Coronary artery (tissue), 2 donors: ENCODE results near the gene SCGB1A1.

Experiments used
- DNase-seq: peaks from one replicate; pipeline ENCODE4 v3.0.0-alpha.2; 2017; ENCODE audit warnings: low spot score
- H3K27ac ChIP-seq, 2 donors: fragments of 200-600 bp; sonication (generic); one replicate each; pipeline ENCODE4 v1.5.1; 2016 to 2019
- H3K4me3 ChIP-seq: fragments of 200-600 bp; sonication (generic); 2 replicates; pipeline ENCODE4 v1.5.1; 2016; ENCODE audit warnings: mild to moderate bottlenecking, moderate library complexity
- TF ChIP-seq, protein P1 (sequence below): fragments of 200-600 bp; sonication (generic); IDR thresholded peaks from one replicate; pipeline ENCODE4 v1.5.1; 2019; ENCODE audit warnings: antibody characterized with exemption

The SCGB1A1 gene

DNA sequence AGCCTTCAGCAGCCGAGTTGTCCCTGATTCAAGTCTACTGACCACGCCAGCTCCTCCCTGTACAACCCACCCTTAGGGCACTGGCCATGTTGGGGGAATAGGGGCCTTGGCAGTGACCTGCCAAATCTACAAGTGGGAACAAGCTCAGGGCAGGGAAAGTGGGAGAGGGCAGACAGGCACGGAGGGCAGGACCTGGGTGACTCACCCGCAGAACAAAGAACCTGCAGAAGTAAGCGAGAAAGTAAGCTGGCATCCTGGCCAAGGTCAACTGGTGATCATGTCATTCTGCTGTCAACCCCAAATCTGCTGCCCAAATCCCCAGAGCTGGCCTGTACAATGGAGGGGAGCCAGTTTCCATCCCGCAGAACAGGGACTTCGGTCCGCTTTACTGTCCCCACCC, 7.9 kb upstream of the SCGB1A1 start:
- no peak for DNase-seq
- TF ChIP-seq, protein P1, sequence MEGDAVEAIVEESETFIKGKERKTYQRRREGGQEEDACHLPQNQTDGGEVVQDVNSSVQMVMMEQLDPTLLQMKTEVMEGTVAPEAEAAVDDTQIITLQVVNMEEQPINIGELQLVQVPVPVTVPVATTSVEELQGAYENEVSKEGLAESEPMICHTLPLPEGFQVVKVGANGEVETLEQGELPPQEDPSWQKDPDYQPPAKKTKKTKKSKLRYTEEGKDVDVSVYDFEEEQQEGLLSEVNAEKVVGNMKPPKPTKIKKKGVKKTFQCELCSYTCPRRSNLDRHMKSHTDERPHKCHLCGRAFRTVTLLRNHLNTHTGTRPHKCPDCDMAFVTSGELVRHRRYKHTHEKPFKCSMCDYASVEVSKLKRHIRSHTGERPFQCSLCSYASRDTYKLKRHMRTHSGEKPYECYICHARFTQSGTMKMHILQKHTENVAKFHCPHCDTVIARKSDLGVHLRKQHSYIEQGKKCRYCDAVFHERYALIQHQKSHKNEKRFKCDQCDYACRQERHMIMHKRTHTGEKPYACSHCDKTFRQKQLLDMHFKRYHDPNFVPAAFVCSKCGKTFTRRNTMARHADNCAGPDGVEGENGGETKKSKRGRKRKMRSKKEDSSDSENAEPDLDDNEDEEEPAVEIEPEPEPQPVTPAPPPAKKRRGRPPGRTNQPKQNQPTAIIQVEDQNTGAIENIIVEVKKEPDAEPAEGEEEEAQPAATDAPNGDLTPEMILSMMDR, result no peak
- Histone ChIP-seq H3K27ac (no peak overlapping the region), H3K4me3 (no peak overlapping the region)

GRCh38 chr11:62411524-62411923, 7.3 kb upstream of the SCGB1A1 start:
- DNase-seq, result no peak
- Histone ChIP-seq H3K4me3 (no peak overlapping the region), H3K27ac (no peak overlapping the region)
- TF ChIP-seq, protein P1, result no peak

DNA sequence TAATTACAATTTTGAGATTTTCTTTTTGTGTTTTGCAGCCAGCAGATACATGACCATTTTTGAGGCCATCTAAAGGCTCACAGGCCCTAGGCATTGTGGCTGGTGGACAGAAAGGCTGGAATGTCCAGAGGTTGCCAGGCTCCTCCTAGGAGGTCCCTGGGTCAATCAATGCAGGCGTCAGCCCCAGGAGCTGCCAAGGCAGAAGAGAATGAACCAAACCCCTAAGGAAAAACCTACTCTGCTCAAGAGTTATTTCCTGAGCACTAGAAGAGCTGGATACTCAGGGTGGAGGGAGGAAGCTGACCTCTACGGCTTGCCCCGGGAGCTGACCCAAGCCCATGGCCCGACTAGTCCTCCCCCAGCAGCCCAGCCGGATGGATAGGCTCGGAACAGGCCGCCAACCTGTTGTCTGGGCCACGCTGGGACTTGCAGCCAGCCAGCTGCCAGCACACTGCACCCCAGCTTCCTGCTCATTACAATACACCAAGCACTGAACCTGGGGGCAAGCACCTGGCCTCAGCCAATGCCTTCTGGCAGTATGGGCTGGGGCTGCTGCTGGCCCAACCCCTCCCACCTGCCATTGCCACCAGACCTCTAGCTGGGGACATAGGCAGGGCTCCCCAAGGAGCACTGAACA, 5.7 kb upstream of the SCGB1A1 start:
- no peak overlapping the region for H3K4me3 ChIP-seq
- TF ChIP-seq, protein P1, result no peak
- no peak overlapping the region for H3K27ac ChIP-seq
- DNase-seq, result no peak

DNA sequence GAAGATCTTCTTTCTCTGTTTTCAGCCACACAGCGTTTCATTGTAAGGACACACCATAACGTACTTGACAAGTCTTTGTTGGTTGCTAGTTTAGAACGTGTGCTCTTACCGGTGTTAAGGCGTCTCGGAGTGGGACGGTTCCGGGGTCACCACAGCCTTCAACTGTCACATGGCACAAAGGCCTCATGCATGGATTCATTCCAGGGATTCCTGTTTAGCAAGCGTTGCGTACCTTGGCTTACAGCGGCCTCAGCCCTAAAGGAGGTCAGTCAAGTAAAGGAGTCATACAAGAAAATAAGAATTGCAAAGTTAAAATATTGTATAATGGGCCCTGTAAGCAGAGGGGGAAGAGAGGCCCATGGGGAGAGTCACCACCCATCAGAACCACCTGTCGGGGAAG, 2.2 kb upstream of the SCGB1A1 start:
- TF ChIP-seq, protein P1, result no peak

DNA sequence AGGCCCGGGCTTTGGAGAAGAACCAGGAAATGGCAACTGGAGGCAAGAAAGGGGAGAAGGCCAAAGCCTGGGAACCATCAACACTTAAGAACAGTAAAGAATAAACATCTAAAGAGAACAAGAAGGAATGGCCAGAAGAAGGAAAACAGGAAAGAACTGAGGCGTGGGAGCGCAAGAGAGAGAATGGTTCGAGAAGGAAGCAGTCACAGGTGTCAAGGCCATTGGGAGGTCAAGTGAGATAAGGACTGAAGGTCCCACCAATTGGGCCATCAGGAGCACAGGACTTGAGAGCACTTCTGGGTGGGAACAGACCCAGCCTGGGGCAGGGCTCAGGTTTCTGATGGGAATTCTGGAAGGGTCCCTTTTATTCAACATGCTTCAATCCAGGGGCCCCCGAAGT, 697 bp upstream of the SCGB1A1 start:
- no peak overlapping the region for H3K4me3 ChIP-seq
- H3K27ac ChIP-seq, result no peak overlapping the region
- no peak for DNase-seq
- TF ChIP-seq, protein P1, result no peak

More for the DNA sequence above, 2.2 kb upstream of the SCGB1A1 start:
- H3K4me3 ChIP-seq, result no peak overlapping the region
- H3K27ac ChIP-seq, result no peak overlapping the region
- no peak for DNase-seq

GRCh38 chr11:62419314-62419929, 589 bp downstream of the SCGB1A1 start:
- TF ChIP-seq, protein P1, result no peak
- DNase-seq, result no peak
- Histone ChIP-seq H3K27ac (peak overlapping the region in 1 of 2 donors; percentile 47), H3K4me3 (no peak overlapping the region)

- H3K27ac ChIP-seq, result peak overlapping the region in 1 of 2 donors; percentile 47
- TF ChIP-seq, protein P1, result no peak
- H3K4me3 ChIP-seq, result no peak overlapping the region
- DNase-seq, result no peak
Measured at GRCh38 chr11:62419943-62420342, 1.1 kb downstream of the SCGB1A1 start.
